Measurements from ENCODE around the gene PHLDB1. TPM values are rescaled to one million over a fixed set of nuclear protein-coding genes. Genes with fewer than 3 reads are reported as not detected.

PHLDB1 gene
- total RNA-seq, 1 donor from 2014 or later: 179 TPM

GRCh38 chr11:118690553-118691304 is 83.3 kb downstream of the PHLDB1 start:
- no peak for FAIRE-seq
- no peak overlapping the region for H3K27ac ChIP-seq (ENCODE audit: low read depth, low read length)

GRCh38 chr11:118691926-118692830 is 84.8 kb downstream of the PHLDB1 start:
- H2AFZ ChIP-seq (ENCODE audit: low read depth, low read length): peak overlapping the region; percentile 19
- H3K27me3 ChIP-seq (ENCODE audit: insufficient read depth, low read length): peaks cover 3% of the 10 kb centered on the region
- peak overlapping the region; percentile 71 for H3K27ac Mint-ChIP-seq (ENCODE audit: unreplicated experiment)
- H3K36me3 Mint-ChIP-seq (ENCODE audit: low read depth, unreplicated experiment): no peaks in the 10 kb centered on the region
- H3K4me1 Mint-ChIP-seq (ENCODE audit: low read depth, unreplicated experiment): peaks cover 22% of the 10 kb centered on the region
- no peaks in the 10 kb centered on the region for H3K9me3 Mint-ChIP-seq (ENCODE audit: unreplicated experiment)
- no peaks in the 10 kb centered on the region for H3K36me3 ChIP-seq (ENCODE audit: insufficient read depth, low read length)
- H3K27me3 Mint-ChIP-seq (ENCODE audit: low read depth, unreplicated experiment): peaks cover 2% of the 10 kb centered on the region
- H3K4me3 Mint-ChIP-seq (ENCODE audit: unreplicated experiment): no peak overlapping the region
- DNase-seq (ENCODE audit: low read depth) (peak; percentile 31), FAIRE-seq (no peak)
- no peak overlapping the region for H3K27ac ChIP-seq (ENCODE audit: low read depth, low read length)
- TF ChIP-seq EZH2 (IDR thresholded peaks at IDR 0.05; ENCODE audit: insufficient read depth, low read length) (no peak), CTCF (IDR thresholded peaks at IDR 0.05; ENCODE audit: insufficient read depth, low read depth, low read length) (no peak)
- H4K20me1 ChIP-seq (ENCODE audit: insufficient read depth, low read length): no peaks in the 10 kb centered on the region
- no peaks in the 10 kb centered on the region for H3K79me2 ChIP-seq (ENCODE audit: insufficient read depth, low read length)
- H3K9ac ChIP-seq (ENCODE audit: low read length): no peak overlapping the region
- H3K4me3 ChIP-seq (ENCODE audit: insufficient read depth, low read depth, low read length): no peak overlapping the region
- H3K4me1 ChIP-seq (ENCODE audit: insufficient read depth, low read length): peaks cover 16% of the 10 kb centered on the region
- H3K4me2 ChIP-seq (ENCODE audit: low read length): no peak overlapping the region
- no peaks in the 10 kb centered on the region for H3K9me3 ChIP-seq (ENCODE audit: insufficient read depth, low read depth, low read length)

More at GRCh38 chr11:118690553-118691304, 83.3 kb downstream of the PHLDB1 start:
- Mint-ChIP-seq H3K27me3 (ENCODE audit: low read depth, unreplicated experiment) (peaks cover 2% of the 10 kb centered on the region), H3K4me1 (ENCODE audit: low read depth, unreplicated experiment) (peaks cover 22% of the 10 kb centered on the region), H3K9me3 (ENCODE audit: unreplicated experiment) (no peaks in the 10 kb centered on the region), H3K27ac (ENCODE audit: unreplicated experiment) (no peak overlapping the region), H3K4me3 (ENCODE audit: unreplicated experiment) (no peak overlapping the region), H3K36me3 (ENCODE audit: low read depth, unreplicated experiment) (no peaks in the 10 kb centered on the region)
- no peak overlapping the region for H3K4me3 ChIP-seq (ENCODE audit: insufficient read depth, low read depth, low read length)
- H3K4me1 ChIP-seq (ENCODE audit: insufficient read depth, low read length): peaks cover 16% of the 10 kb centered on the region
- no peak overlapping the region for H3K9ac ChIP-seq (ENCODE audit: low read length)
- H3K4me2 ChIP-seq (ENCODE audit: low read length): peak overlapping the region; percentile 86
- peaks cover 3% of the 10 kb centered on the region for H3K27me3 ChIP-seq (ENCODE audit: insufficient read depth, low read length)
- H3K79me2 ChIP-seq (ENCODE audit: insufficient read depth, low read length): no peaks in the 10 kb centered on the region
- no peak for DNase-seq (ENCODE audit: low read depth)
- H4K20me1 ChIP-seq (ENCODE audit: insufficient read depth, low read length): no peaks in the 10 kb centered on the region
- TF ChIP-seq CTCF (IDR thresholded peaks at IDR 0.05; ENCODE audit: insufficient read depth, low read depth, low read length): no peak
- TF ChIP-seq EZH2 (IDR thresholded peaks at IDR 0.05; ENCODE audit: insufficient read depth, low read length): no peak
- peak overlapping the region; percentile 94 for H2AFZ ChIP-seq (ENCODE audit: low read depth, low read length)
- H3K9me3 ChIP-seq (ENCODE audit: insufficient read depth, low read depth, low read length): no peaks in the 10 kb centered on the region
- H3K36me3 ChIP-seq (ENCODE audit: insufficient read depth, low read length): no peaks in the 10 kb centered on the region

All from astrocyte (in vitro differentiated cells and primary cell).